ENCODE data around the gene PAIP1.
A peak's percentile ranks its signal among the peaks of the same experiment; 100 is the strongest.
"Not testable (repeated sequence)": the region's sequence is repeated elsewhere in the genome, so short reads cannot be mapped to it uniquely, and the experiment has no call there.

Gene PAIP1

DNA sequence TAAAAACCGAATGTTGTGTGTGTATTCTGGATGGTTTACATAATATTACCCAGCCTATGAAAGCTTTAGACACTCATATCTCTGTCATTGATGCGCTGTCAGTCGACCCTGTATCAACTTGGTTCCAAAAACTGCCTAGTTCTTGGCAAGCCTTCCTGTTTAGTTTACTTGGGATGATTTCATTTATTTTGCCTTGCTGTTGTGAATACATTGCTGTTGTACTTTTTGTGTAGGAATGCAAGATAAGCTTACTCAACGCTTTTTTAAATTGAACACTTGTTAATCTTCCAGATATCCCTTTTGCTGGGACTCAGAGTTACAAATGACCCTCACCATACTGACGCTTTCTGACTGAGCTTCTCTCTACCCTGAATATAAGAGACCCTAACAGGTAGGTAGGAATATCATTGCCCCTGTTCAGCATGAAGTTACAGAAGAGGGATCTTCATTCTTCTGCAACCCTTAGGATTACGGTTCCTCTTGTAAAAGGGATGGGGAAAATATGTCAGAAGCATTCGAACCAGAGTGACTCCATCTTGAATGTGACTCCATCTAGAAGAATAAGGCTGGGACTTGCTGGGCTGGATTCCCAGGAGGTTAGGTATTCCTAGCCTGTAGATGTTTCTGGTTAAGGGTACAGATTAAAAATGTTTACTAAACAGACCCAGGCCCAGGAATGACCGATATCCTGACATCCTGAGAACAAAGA is 13.7 kb upstream of the PAIP1 start:
- DNase-seq, result no peak

- no peak for DNase-seq
Measured at GRCh38 chr5:43569236-43569746, 12.4 kb upstream of the PAIP1 start.

GRCh38 chr5:43567967-43568366 is 11.1 kb upstream of the PAIP1 start:
- no peak for DNase-seq

- DNase-seq, result no peak
Measured at GRCh38 chr5:43565043-43565442, 8.2 kb upstream of the PAIP1 start.

GRCh38 chr5:43564289-43564850 is 7.5 kb upstream of the PAIP1 start:
- no peak for DNase-seq

DNA sequence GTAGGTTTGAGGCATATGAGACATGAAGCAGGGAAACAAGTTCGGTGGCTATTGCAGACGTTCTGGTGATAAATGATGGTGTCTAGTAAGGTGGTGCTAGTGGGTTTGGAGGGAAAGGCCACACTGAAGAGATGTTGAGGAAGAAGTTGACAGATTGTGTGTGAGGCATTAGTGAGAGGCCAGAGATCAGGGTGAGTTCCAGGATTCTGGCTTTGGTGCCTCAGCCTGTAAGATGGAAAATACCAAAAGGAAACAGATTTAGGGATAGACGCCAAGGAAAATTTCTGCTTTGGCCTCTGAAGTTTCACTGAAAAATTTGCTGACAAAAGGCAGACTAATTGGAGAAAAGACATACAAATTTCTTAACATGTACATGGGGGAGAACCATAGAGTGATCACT is 6.4 kb upstream of the PAIP1 start:
- no peak for DNase-seq

DNA sequence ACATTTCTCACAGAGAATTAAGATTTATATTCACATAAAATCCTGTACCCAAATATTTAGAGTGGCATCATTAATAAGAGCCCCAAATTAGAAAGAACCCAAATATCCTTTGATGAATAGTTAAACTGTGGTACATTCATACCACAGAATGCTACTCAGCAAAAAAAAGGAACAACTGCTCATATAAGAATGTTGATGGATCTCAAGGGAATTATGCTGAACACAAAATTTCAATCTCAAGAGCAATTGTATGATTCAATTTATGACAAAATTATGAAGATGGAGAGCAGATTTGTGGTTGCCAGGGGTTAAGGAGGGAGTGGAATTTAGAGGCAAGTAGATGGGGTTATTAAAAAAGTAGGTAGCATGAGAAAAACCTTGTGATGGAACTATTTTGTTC is 4.5 kb upstream of the PAIP1 start:
- no peak for DNase-seq

GRCh38 chr5:43560128-43560527 is 3.3 kb upstream of the PAIP1 start:
- DNase-seq, result no peak

DNA sequence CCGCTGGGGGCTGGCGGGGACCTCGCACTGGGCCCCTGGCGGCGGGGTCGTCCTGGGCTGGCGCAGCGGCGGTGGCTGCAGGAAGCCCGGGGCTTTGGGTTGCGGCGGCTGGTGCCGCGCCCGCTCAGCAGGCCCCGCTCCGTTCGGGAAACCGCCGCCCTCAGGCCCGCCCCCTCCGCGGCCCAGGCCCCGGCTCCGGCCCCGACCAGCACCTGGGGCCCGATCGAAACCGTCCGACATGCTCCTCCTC is 345 bp downstream of the PAIP1 start:
- not testable (repeated sequence) for DNase-seq

DNA sequence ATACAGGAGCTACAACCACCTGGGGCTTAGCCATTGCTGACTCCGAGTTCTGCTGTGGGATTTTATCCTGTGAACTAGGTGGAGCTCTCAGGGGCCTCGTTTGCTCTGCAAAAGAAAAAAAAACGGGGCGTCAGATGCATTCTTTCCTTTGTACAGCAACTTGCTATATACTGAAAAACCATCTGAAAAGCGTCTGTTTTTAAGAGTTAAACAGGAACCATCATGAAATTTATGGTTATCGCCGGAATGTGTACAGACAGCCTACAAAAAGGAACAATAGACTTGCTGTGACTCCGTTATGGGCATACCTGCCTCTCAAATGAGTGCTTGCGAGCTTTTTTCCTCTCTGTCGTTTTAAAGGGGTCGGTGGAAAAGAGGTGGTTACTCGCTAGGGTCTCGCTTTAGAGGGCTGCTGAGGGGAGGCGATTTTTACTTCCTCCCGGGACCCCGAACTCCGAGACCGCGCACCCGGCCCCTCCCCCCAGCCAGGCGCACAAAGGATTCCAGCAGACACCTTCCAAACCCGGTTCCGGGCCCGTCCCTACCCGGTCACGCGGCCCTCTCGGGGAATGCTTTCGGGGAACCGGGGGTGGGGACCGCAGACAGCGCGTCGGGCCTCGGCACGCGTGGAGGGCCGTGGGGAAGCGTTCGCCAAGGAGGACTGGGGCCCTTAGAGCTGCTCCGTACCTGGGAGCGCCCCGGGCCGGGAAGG is 826 bp downstream of the PAIP1 start:
- DNase-seq, result peak; percentile 62

GRCh38 chr5:43554497-43554896 is 2.4 kb downstream of the PAIP1 start:
- DNase-seq, result no peak

DNA sequence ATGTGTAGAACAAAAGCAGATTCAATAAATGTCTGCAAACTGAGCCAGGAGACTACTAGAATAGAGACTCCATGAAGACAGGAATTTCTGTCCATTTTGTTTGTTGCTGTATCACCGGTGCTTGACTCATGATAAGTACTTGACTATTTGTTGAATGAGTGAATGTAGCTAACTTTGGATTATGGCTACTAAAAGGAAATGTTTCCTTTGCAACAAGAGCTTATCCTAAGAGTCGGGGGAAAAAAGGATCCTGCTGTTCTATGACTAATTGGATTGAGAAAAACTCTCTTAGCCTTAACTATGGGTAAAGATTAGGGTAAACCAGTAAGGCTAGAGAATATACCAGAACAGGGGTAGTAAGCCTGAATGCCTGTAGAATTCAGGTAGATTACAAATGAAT is 3.5 kb downstream of the PAIP1 start:
- peak; percentile 11 for DNase-seq

DNA sequence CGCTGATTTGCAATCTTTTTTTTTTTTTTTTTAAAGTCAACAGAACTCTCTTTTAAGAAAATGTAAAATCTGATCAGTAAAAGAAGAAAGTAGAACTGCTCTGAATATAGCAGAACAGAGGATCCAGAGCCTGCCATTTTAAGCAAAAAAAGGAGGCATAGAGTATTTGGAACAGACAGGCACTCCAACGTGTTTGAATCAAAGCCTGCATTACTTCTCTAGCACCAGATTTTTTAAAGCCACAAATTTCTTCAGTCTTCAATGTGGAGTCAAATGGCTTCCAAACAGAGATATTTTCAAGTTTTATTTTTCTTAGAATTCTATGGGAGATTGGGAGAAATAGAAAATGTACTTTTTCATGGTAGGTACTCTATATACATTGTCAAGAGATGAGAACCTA is 5.1 kb downstream of the PAIP1 start:
- DNase-seq, result no peak

DNA sequence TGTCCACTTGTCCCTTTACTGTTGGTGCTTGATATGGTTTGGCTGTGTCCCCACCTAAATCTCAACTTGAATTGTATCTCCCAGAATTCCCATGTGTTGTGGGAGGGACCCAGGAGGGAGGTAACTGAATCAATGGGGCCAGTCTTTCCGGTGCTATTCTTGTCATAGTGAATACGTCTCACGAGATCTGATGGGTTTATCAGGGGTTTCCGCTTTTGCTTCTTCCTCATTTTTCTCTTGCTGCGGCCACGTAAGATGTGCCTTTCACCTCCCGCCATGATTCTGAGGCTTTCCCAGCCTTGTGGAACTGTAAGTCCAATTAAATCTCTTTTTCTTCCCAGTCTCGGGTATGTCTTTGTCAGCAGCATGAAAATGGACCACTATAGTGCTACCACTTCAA is 7.6 kb downstream of the PAIP1 start:
- not testable (repeated sequence) for DNase-seq

DNA sequence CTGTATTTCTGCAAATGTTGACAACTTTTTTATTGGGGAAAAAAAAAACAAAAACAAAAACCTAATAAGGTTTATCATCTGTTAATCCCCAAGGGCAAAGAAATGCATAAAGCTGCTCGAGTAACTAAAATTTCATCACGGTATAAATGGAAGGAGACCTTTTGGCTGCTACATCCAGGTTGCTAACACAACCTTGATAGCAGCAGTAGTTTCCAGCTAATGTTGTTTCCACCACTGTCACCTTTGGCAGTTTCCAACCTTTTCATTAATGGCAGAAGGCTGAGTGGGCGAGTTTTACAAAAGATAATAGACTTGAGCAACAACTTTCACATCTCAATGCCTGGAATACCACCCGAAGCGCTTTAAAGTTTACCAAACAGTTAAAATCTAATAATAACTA is 8.5 kb downstream of the PAIP1 start:
- no peak for DNase-seq

DNA sequence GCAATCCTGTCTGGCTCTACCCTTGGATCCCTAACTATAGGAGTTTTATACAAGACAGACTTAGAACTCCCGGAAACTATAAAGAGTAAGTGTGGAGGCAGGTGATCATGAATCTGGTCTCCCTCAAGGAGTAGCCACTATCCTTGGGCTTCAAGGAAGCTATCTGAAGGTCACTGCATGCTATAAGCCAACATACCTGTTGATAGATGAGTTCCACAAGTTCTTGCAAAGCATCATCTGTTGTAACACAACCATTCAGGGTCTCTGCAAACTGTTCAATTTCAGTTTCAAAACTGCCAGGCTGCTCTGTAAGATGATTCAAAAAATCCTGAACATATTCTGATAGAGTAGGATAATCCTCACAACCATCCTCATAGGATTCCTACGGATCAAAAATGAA is 9.3 kb downstream of the PAIP1 start:
- DNase-seq, result no peak

DNA sequence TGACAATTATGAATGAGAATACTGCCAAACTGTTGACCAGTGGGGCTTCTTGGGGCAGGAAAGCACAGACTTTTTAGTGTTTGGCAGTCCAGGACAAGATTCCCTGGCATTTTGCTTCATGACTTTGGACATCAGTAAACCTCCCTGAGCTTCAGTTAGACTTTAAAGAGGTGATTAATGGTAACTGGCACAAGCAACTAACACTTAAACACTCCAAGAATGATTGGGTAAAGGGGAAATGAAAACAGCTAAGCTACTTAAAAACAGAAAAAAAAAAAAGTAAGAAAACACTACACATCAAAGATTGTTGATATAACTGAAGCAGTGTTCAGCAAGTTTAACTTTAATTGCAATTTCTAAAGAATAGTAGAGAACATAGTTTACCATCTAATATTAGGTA is 13.4 kb downstream of the PAIP1 start:
- DNase-seq, result no peak

DNA sequence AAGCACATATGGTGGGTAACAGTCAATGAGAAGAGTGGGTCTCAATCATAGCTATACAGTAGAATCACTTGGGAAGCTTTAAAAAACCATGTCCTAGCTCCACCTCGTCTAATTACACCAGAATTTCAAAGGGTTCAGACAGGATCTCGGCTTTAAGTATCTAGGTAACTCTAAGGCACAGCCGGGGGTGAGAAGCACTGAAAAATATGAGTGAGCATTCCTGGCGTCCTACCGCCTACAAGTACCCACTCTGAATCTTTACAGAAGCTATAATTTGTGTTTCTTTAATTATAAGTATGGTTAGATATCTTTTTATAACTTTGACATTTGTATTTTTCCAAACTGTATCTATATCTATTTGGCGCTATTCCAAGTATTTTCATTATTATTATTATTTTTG is 16.1 kb downstream of the PAIP1 start:
- DNase-seq, result no peak

DNA sequence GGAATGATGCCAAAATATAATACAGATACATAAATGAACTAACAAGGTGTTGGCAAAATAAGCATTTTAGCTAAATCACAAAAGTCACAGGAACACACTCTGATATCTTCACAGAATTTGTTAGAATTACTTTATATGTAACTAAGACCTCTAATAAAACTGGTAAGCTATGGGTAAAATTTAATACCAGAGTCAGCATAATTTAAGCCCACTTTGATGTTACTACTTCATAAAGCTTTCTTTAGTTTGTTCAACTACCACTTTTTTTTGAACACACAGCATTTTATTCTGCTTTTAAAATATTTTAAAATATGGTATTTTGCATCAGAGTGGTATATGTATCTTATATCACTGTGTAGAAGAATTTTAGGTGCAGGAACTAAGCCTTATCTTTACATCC is 19.9 kb downstream of the PAIP1 start:
- no peak for DNase-seq

GRCh38 chr5:43533646-43534045 is 23.2 kb downstream of the PAIP1 start:
- DNase-seq, result no peak

- no peak for DNase-seq
Measured at GRCh38 chr5:43530648-43531047, 26.2 kb downstream of the PAIP1 start.

DNA sequence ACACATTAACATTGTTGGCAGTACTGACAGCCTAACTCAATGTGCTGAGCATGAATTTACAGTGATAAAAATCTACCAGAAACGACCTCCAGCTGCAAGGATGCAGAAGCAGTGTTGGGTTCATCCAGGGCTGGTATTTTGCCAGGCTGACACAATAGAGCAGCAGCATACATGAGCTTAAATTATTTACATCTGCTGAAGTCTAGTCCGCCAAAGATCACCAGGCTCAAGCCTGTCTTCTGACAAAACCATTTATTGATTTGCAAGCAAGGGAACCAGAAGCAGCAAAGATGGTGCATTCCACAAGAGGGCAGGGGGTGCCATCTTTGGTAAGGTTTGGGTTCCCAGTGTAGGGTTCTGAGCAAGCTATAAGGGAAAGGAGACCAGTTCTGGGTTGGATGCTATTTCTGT is 33.2 kb downstream of the PAIP1 start:
- DNase-seq, result no peak

GRCh38 chr5:43520615-43521014 is 36.3 kb downstream of the PAIP1 start:
- no peak for DNase-seq

GRCh38 chr5:43515678-43516048 is 41.2 kb downstream of the PAIP1 start:
- peak; percentile 30 for DNase-seq
